HCT116 (cell line): Measurements from ENCODE around the gene KAZN. TPM values are rescaled to one million over a fixed set of nuclear protein-coding genes. Genes with fewer than 3 reads are reported as not detected.

Experiments
- ATAC-seq: fragments of 200-7000 bp; cut with Tn5 transposase; 2 replicates; pipeline ENCODE4 v1.9.1; 2020; ENCODE audit warnings: mild to moderate bottlenecking, moderate library complexity
- BruUV-seq: library from RNA; stranded (reverse); fragments of 400-500 nt; replicated peaks from 2 replicates; lab custom pipeline; 2021; lab: Mats Ljungman, UMichigan
- CTCF ChIA-PET: fragments of 300-600 bp; sonication (Branson Sonifier 250); formaldehyde crosslinking; loops from one replicate; lab custom pipeline; 2021; ENCODE audit warnings: antibody characterized with exemption; lab: Charles Lee
- POLR2A ChIA-PET: fragments of 300-600, 350-600 bp; sonication (Branson Sonifier 250); formaldehyde crosslinking; loops from one replicate; lab custom pipeline; 2021; ENCODE audit warnings: antibody characterized with exemption; lab: Charles Lee
- RAD21 ChIA-PET, 2 experiments: fragments of 300-600 bp; sonication (Branson Sonifier 250); formaldehyde crosslinking; loops; one replicate each; lab custom pipeline; 2023; ENCODE audit warnings: low total read pairs in 2 of 2; ENCODE audit not compliant: uncharacterized antibody in 2 of 2, unreplicated experiment in 2 of 2, low non-redundant PET in 1 of 2; lab: Charles Lee
- DNase-seq: peaks from one replicate; pipeline ENCODE4 v3.0.0-alpha.2; 2010; ENCODE audit warnings: low read depth, low spot score
- H2AFZ ChIP-seq: fragments of 200-600 bp; shearing (Covaris generic), sonication (generic); 2 replicates; pipeline ENCODE4 v1.6.1; 2017; ENCODE audit warnings: low read depth, mixed run types, mixed read lengths, antibody characterized with exemption, low read length; ENCODE audit not compliant: poor library complexity, severe bottlenecking
- H3K27ac ChIP-seq: 2 replicates; pipeline ENCODE4 v1.5.1; 2012; ENCODE audit warnings: low read depth, low read length
- H3K27me3 ChIP-seq: fragments of 200-600 bp; sonication (generic); 2 replicates; pipeline ENCODE4 v1.6.1; 2016; ENCODE audit warnings: mixed run types, low read length, mixed read lengths; ENCODE audit not compliant: insufficient read depth
- H3K36me3 ChIP-seq, 2 experiments: fragments of 200-500 bp in 1 of 2; fragments of 200-600 bp in 1 of 2; sonication (Bioruptor generic) in 1 of 2; sonication (generic) in 1 of 2; 2 replicates each; pipeline versions ENCODE4 v1.5.1 to v1.6.1; 2014 to 2016; ENCODE audit warnings: low read length in 2 of 2, inconsistent platforms in 1 of 2, mixed read lengths in 1 of 2, mixed run types in 1 of 2; ENCODE audit not compliant: insufficient read depth in 2 of 2, control insufficient read depth in 1 of 2
- H3K4me1 ChIP-seq, 2 experiments: fragments of 200-600 bp in 1 of 2; sonication (generic) in 1 of 2; 2 replicates each; pipeline versions ENCODE4 v1.5.1 to v1.6.1; 2012 to 2017; ENCODE audit warnings: low read length in 2 of 2, inconsistent platforms in 1 of 2, mild to moderate bottlenecking in 1 of 2, mixed read lengths in 1 of 2, mixed run types in 1 of 2, moderate library complexity in 1 of 2; ENCODE audit not compliant: insufficient read depth in 2 of 2, control insufficient read depth in 1 of 2
- H3K4me2 ChIP-seq: fragments of 200-600 bp; sonication (generic); 2 replicates; pipeline ENCODE4 v1.6.1; 2017; ENCODE audit warnings: mixed run types, low read length, mixed read lengths
- H3K4me3 ChIP-seq, 2 experiments: fragments of 200-600 bp in 1 of 2; sonication (generic) in 1 of 2; replicated peaks in 1 of 2; 2 replicates each; pipeline ENCODE4 v1.5.1; 2011 to 2016; ENCODE audit warnings: low read length in 2 of 2, control low read depth in 1 of 2, low read depth in 1 of 2, mild to moderate bottlenecking in 1 of 2, mixed read lengths in 1 of 2, mixed run types in 1 of 2
- H3K79me2 ChIP-seq: fragments of 200-600 bp; sonication (generic); 2 replicates; pipeline ENCODE4 v1.6.1; 2017; ENCODE audit warnings: mild to moderate bottlenecking, mixed run types, low read length, moderate library complexity, mixed read lengths; ENCODE audit not compliant: insufficient read depth
- H3K9ac ChIP-seq: fragments of 200-600 bp; sonication (generic); 2 replicates; pipeline ENCODE4 v1.6.1; 2016; ENCODE audit warnings: low read length, mixed read lengths
- H3K9me2 ChIP-seq: fragments of 200-600 bp; sonication (generic), shearing (Covaris generic); 2 replicates; pipeline ENCODE4 v1.6.1; 2017; ENCODE audit warnings: mixed run types, mild to moderate bottlenecking, moderate library complexity; ENCODE audit not compliant: insufficient read depth
- H3K9me3 ChIP-seq, 2 experiments: fragments of 200-500 bp in 1 of 2; fragments of 200-600 bp in 1 of 2; sonication (Bioruptor generic) in 1 of 2; sonication (generic) in 1 of 2; 2 replicates each; pipeline ENCODE4 v1.6.1; 2014 to 2017; ENCODE audit warnings: low read length in 2 of 2, mixed read lengths in 2 of 2, inconsistent platforms in 1 of 2, low read depth in 1 of 2, mild to moderate bottlenecking in 1 of 2, mixed run types in 1 of 2, moderate library complexity in 1 of 2; ENCODE audit not compliant: control insufficient read depth in 1 of 2, insufficient read depth in 1 of 2
- H4K20me1 ChIP-seq: fragments of 200-600 bp; sonication (generic), shearing (Covaris generic); 2 replicates; pipeline ENCODE4 v1.6.1; 2017; ENCODE audit warnings: mixed run types, mild to moderate bottlenecking, moderate library complexity; ENCODE audit not compliant: insufficient read depth
- EGR1 ChIP-seq: IDR thresholded peaks from 2 replicates; pipeline ENCODE4 v1.6.1; 2012; ENCODE audit warnings: low read depth
- ELF1 ChIP-seq: IDR thresholded peaks from 2 replicates; pipeline ENCODE4 v1.6.1; 2012; ENCODE audit warnings: low read depth, borderline replicate concordance
- EZH2 ChIP-seq: fragments of 200-600 bp; sonication (generic); IDR thresholded peaks from 2 replicates; pipeline ENCODE4 v1.6.1; 2017; ENCODE audit warnings: antibody characterized with exemption, mixed run types
- JUND ChIP-seq: IDR thresholded peaks from 2 replicates; pipeline ENCODE4 v1.6.1; 2012
- RAD21 ChIP-seq: IDR thresholded peaks from 2 replicates; pipeline ENCODE4 v1.6.1; 2012; ENCODE audit warnings: low read depth, mild to moderate bottlenecking
- YY1 ChIP-seq: IDR thresholded peaks from 2 replicates; pipeline ENCODE4 v1.6.1; 2011; ENCODE audit warnings: low read length, low read depth, moderate library complexity, mild to moderate bottlenecking; ENCODE audit not compliant: insufficient replicate concordance; ENCODE audit errors: extremely low read depth
- ZBTB33 ChIP-seq: IDR thresholded peaks from 2 replicates; pipeline ENCODE4 v1.6.1; 2011; ENCODE audit warnings: mild to moderate bottlenecking, low read length, moderate library complexity; ENCODE audit not compliant: insufficient replicate concordance; ENCODE audit errors: extremely low read depth
- intact Hi-C: fragments of 100-400 bp; cut with micrococcal nuclease; formaldehyde crosslinking; loops from 2 replicates; pipeline ENCODE4 v1.10.0; 2022
- total RNA-seq: library from RNA; stranded (reverse); gene quantifications from one replicate; pipeline ENCODE4 v1.2.1, GENCODE V29; 2021; ENCODE audit not compliant: unreplicated experiment

Gene KAZN
- total RNA-seq, 1 experiment from 2014 or later: 13.4 TPM

- no TSS peak for BruUV-seq
- no peaks in the 10 kb centered on the region for H3K9me3 ChIP-seq
- ATAC-seq: no peak
- H2AFZ ChIP-seq: no peak overlapping the region
- no peaks in the 10 kb centered on the region for H3K36me3 ChIP-seq
- no peaks in the 10 kb centered on the region for H4K20me1 ChIP-seq
- CTCF ChIA-PET: no interaction called here
- no peak overlapping the region for H3K27ac ChIP-seq
- H3K9me2 ChIP-seq: no peaks in the 10 kb centered on the region
- POLR2A ChIA-PET: no interaction called here
- peaks cover 25% of the 10 kb centered on the region for H3K27me3 ChIP-seq
- no peak overlapping the region for H3K4me3 ChIP-seq
- DNase-seq: no peak
- H3K4me2 ChIP-seq: no peak overlapping the region
- intact Hi-C loops: no loop called here
- H3K79me2 ChIP-seq: no peaks in the 10 kb centered on the region
- no peak for TF ChIP-seq EGR1
- TF ChIP-seq EZH2: no peak
- TF ChIP-seq ZBTB33: no peak
- TF ChIP-seq YY1: no peak
- TF ChIP-seq RAD21: no peak
- TF ChIP-seq JUND: no peak
- no peak for TF ChIP-seq ELF1
- RAD21 ChIA-PET: no interaction called here
- H3K4me1 ChIP-seq: no peaks in the 10 kb centered on the region
- H3K9ac ChIP-seq: no peak overlapping the region
These were observed 29.4 kb downstream of the KAZN start for GRCh38 chr1:14627608-14628489.
